SU-DHL-6 (cell line): ENCODE results near the gene C17orf58.

Experiments
- H2AFZ ChIP-seq: fragments of 200-600 bp; sonication (generic); 2 replicates; pipeline ENCODE4 v1.6.1; 2014; ENCODE audit warnings: low read depth, mild to moderate bottlenecking, moderate library complexity, mixed read lengths, antibody characterized with exemption, low read length; ENCODE audit not compliant: severe bottlenecking
- H3F3A ChIP-seq: fragments of 200-600 bp; shearing (Covaris generic); 2 replicates; pipeline ENCODE4 v1.6.0; 2016; ENCODE audit warnings: antibody characterized with exemption, mild to moderate bottlenecking; ENCODE audit not compliant: insufficient read depth
- H3K27ac ChIP-seq: fragments of 200-600 bp; sonication (generic); 2 replicates; pipeline ENCODE4 v1.5.1; 2016; ENCODE audit warnings: low read depth, mild to moderate bottlenecking, low read length, moderate library complexity, mixed read lengths
- H3K27me3 ChIP-seq: fragments of 200-600 bp; sonication (generic), shearing (Covaris generic); 2 replicates; pipeline ENCODE4 v1.6.0; 2014; ENCODE audit warnings: mild to moderate bottlenecking, low read length
- H3K36me3 ChIP-seq: fragments of 200-600 bp; sonication (generic); 2 replicates; pipeline ENCODE4 v1.6.1; 2014; ENCODE audit warnings: mild to moderate bottlenecking, low read length, mixed read lengths
- H3K4me2 ChIP-seq: fragments of 300-600, 200-600 bp; shearing (Covaris generic), sonication (generic); 2 replicates; pipeline ENCODE4 v1.6.0; 2014; ENCODE audit warnings: low read length, low read depth, mild to moderate bottlenecking; ENCODE audit not compliant: poor library complexity, severe bottlenecking
- H3K4me3 ChIP-seq: fragments of 200-600 bp; sonication (generic); 2 replicates; pipeline ENCODE4 v1.5.1; 2014; ENCODE audit warnings: antibody characterized with exemption, low read length, mild to moderate bottlenecking, mixed read lengths; ENCODE audit not compliant: insufficient read depth, poor library complexity, severe bottlenecking
- H3K79me2 ChIP-seq: fragments of 200-600 bp; sonication (generic); 2 replicates; pipeline ENCODE4 v1.6.1; 2014; ENCODE audit warnings: mild to moderate bottlenecking, low read length, moderate library complexity; ENCODE audit not compliant: insufficient read depth
- H3K9ac ChIP-seq: fragments of 200-600 bp; sonication (generic); 2 replicates; pipeline ENCODE4 v1.7.0; 2014; ENCODE audit warnings: mild to moderate bottlenecking, low read length
- H3K9me2 ChIP-seq: fragments of 200-600 bp; sonication (generic); replicated peaks from 2 replicates; pipeline ENCODE4 v1.6.1; 2014; ENCODE audit warnings: low read length; ENCODE audit not compliant: insufficient read depth
- H3K9me3 ChIP-seq: fragments of 200-600 bp; sonication (generic); 2 replicates; pipeline ENCODE4 v1.6.1; 2014; ENCODE audit warnings: low read length, mixed read lengths; ENCODE audit not compliant: insufficient read depth
- H4K20me1 ChIP-seq: fragments of 200-600 bp; sonication (generic); 2 replicates; pipeline ENCODE4 v1.6.1; 2014; ENCODE audit warnings: low read depth, mild to moderate bottlenecking, antibody characterized with exemption, low read length, moderate library complexity, mixed read lengths
- EZH2phosphoT487 ChIP-seq: fragments of 200-600 bp; sonication (generic), shearing (Covaris generic); conservative IDR thresholded peaks from 2 replicates; pipeline ENCODE4 v1.6.1; 2018; ENCODE audit warnings: mild to moderate bottlenecking, antibody characterized with exemption, low read length, moderate library complexity, mixed read lengths
- TF ChIP-seq, protein P1 (sequence below): fragments of 200-600 bp; sonication (generic); IDR thresholded peaks from one replicate; pipeline ENCODE4 v1.5.1; 2017; ENCODE audit warnings: antibody characterized with exemption, mild to moderate bottlenecking, low read length, moderate library complexity; ENCODE audit not compliant: insufficient read depth, poor library complexity, severe bottlenecking

The C17orf58 gene

GRCh38 chr17:67992548-67993152 is 3.6 kb downstream of the C17orf58 start:
- H2AFZ ChIP-seq, result peak overlapping the region; percentile 82
- no peaks in the 10 kb centered on the region for H3K9me2 ChIP-seq
- H4K20me1 ChIP-seq, result no peaks in the 10 kb centered on the region
- no peaks in the 10 kb centered on the region for H3K36me3 ChIP-seq
- no peaks in the 10 kb centered on the region for H3K9me3 ChIP-seq
- no peaks in the 10 kb centered on the region for H3K79me2 ChIP-seq
- H3K4me2 ChIP-seq, result peak overlapping the region; percentile 84
- H3K27me3 ChIP-seq, result no peaks in the 10 kb centered on the region
- H3F3A ChIP-seq, result peaks cover 28% of the 10 kb centered on the region
- TF ChIP-seq, protein P1, sequence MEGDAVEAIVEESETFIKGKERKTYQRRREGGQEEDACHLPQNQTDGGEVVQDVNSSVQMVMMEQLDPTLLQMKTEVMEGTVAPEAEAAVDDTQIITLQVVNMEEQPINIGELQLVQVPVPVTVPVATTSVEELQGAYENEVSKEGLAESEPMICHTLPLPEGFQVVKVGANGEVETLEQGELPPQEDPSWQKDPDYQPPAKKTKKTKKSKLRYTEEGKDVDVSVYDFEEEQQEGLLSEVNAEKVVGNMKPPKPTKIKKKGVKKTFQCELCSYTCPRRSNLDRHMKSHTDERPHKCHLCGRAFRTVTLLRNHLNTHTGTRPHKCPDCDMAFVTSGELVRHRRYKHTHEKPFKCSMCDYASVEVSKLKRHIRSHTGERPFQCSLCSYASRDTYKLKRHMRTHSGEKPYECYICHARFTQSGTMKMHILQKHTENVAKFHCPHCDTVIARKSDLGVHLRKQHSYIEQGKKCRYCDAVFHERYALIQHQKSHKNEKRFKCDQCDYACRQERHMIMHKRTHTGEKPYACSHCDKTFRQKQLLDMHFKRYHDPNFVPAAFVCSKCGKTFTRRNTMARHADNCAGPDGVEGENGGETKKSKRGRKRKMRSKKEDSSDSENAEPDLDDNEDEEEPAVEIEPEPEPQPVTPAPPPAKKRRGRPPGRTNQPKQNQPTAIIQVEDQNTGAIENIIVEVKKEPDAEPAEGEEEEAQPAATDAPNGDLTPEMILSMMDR, result no peak
- TF ChIP-seq EZH2phosphoT487, result no peak
- H3K9ac ChIP-seq, result peak overlapping the region; percentile 88
- H3K4me3 ChIP-seq, result peak overlapping the region; percentile 79
- peak overlapping the region; percentile 72 for H3K27ac ChIP-seq

DNA sequence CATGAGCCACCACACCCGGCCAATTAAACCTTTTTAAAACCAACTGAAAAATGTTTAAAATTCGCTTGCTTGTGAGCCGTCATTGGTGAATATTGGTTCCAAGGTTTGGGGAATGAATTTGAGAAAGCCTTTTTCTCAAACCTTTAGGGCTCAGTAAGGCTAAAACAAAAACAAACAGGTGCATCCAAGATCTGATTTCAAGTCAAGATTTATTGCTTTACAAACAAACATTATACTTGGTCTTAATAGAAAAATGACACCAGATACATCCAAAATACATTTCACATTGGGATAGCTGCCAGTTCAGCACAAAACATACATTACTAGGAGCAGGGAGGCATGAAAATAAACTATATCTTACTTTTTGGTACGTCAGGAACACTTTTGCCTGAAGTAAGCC is 5.4 kb downstream of the C17orf58 start:
- Histone ChIP-seq H3K4me3 (no peak overlapping the region), H3K36me3 (no peaks in the 10 kb centered on the region), H3K4me2 (no peak overlapping the region), H2AFZ (no peak overlapping the region), H3F3A (peaks cover 28% of the 10 kb centered on the region), H3K9ac (no peak overlapping the region), H4K20me1 (no peaks in the 10 kb centered on the region), H3K27me3 (no peaks in the 10 kb centered on the region), H3K27ac (no peak overlapping the region), H3K9me3 (no peaks in the 10 kb centered on the region), H3K9me2 (no peaks in the 10 kb centered on the region), H3K79me2 (no peaks in the 10 kb centered on the region)
- no peak for TF ChIP-seq EZH2phosphoT487
- TF ChIP-seq, protein P1, result no peak

- no peak overlapping the region for H3K4me3 ChIP-seq
- no peak for TF ChIP-seq EZH2phosphoT487
- TF ChIP-seq, protein P1, result no peak
Measured at GRCh38 chr17:67983383-67983688, 12.9 kb downstream of the C17orf58 start.

More at GRCh38 chr17:67983383-67983688, 12.9 kb downstream of the C17orf58 start:
- Histone ChIP-seq H3K36me3 (peaks cover 15% of the 10 kb centered on the region; the same call in 1 of the 2 replicates), H3F3A (peaks cover 26% of the 10 kb centered on the region; the same call in 1 of the 2 replicates), H4K20me1 (no peaks in the 10 kb centered on the region), H3K79me2 (no peaks in the 10 kb centered on the region), H3K4me2 (no peak overlapping the region), H2AFZ (no peak overlapping the region), H3K9ac (no peak overlapping the region), H3K27me3 (no peaks in the 10 kb centered on the region), H3K27ac (no peak overlapping the region), H3K9me3 (no peaks in the 10 kb centered on the region), H3K9me2 (no peaks in the 10 kb centered on the region)
